ENCODE results near the gene PRKN.

PRKN gene

DNA sequence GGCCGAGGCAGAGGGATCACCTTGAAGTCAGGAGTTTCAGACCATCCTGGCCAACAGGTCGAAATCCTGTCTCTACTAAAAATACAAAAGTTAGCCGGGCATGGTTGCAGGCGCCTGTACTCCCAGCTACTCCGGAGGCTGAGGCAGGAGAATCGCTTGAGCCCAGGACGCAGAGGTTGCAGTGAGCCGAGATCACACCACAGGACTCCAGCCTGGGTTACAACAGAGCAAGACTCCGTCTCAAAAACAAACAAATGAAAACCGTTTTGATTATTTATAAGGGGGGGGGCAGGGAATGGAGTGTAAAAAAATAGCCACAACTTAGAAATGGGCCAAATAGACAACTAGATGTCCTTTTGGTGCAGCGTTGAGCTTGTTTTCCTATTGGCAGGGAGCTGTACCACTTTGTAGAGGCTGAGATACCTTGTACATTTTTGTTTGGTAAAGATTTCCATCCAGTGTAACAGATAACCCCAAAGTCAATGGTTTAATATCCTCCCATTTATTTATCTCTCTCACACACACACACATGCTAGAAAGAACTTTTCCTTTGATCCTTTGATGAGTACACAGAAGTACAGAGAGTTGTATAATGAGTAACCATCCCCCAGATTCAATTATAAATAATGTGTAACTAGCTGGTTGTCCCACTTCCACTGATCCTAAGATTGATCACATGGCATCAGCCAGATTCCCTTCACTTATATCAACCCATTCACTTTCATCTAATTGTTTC, 477.5 kb downstream of the PRKN start:
- H3K4me3 ChIP-seq (replicated peaks; ENCODE audit: low read depth, low read length) = no peak overlapping the region
- no peak for DNase-seq (ENCODE audit: low read depth)
- TF ChIP-seq, protein P1, sequence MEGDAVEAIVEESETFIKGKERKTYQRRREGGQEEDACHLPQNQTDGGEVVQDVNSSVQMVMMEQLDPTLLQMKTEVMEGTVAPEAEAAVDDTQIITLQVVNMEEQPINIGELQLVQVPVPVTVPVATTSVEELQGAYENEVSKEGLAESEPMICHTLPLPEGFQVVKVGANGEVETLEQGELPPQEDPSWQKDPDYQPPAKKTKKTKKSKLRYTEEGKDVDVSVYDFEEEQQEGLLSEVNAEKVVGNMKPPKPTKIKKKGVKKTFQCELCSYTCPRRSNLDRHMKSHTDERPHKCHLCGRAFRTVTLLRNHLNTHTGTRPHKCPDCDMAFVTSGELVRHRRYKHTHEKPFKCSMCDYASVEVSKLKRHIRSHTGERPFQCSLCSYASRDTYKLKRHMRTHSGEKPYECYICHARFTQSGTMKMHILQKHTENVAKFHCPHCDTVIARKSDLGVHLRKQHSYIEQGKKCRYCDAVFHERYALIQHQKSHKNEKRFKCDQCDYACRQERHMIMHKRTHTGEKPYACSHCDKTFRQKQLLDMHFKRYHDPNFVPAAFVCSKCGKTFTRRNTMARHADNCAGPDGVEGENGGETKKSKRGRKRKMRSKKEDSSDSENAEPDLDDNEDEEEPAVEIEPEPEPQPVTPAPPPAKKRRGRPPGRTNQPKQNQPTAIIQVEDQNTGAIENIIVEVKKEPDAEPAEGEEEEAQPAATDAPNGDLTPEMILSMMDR (IDR thresholded peaks at IDR 0.05; ENCODE audit: low read length, missing control alignments) = no peak

GRCh38 chr6:162245830-162246420, 481.6 kb downstream of the PRKN start:
- DNase-seq (ENCODE audit: low read depth) = no peak
- TF ChIP-seq, protein P1 (IDR thresholded peaks at IDR 0.05; ENCODE audit: low read length, missing control alignments) = no peak
- no peak overlapping the region for H3K4me3 ChIP-seq (replicated peaks; ENCODE audit: low read depth, low read length)

DNA sequence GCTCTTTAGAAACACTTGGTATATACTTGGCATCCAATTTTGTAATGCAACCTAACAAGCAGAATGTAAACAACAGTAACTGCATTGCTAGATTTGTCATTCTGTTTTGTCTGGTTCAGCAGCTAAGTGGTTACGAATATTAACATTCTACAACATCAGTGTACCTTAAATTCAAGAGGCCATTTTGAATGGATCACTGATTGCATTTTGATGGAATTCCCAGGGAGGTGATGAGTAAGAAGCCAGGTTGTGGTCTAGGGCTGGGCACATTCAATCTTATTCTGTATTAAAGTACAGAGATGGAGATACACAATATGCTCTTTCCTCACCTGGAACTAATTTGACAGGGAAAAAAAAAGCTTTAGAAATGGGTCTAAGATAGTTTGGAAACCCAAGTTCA, 483.5 kb downstream of the PRKN start:
- TF ChIP-seq, protein P1 (IDR thresholded peaks at IDR 0.05; ENCODE audit: low read length, missing control alignments) = no peak
- no peak overlapping the region for H3K4me3 ChIP-seq (replicated peaks; ENCODE audit: low read depth, low read length)
- DNase-seq (ENCODE audit: low read depth) = no peak

- no peak for DNase-seq (ENCODE audit: low read depth)
- TF ChIP-seq, protein P1 (IDR thresholded peaks at IDR 0.05; ENCODE audit: low read length, missing control alignments) = no peak
Measured at GRCh38 chr6:162242915-162243314, 484.7 kb downstream of the PRKN start.

GRCh38 chr6:162239330-162239729, 488.2 kb downstream of the PRKN start:
- no peak for DNase-seq (ENCODE audit: low read depth)
- TF ChIP-seq, protein P1 (IDR thresholded peaks at IDR 0.05; ENCODE audit: low read length, missing control alignments) = no peak
- H3K4me3 ChIP-seq (replicated peaks; ENCODE audit: low read depth, low read length) = no peak overlapping the region

More at GRCh38 chr6:162242915-162243314, 484.7 kb downstream of the PRKN start:
- H3K4me3 ChIP-seq (replicated peaks; ENCODE audit: low read depth, low read length) = no peak overlapping the region

GRCh38 chr6:162238675-162239074, 488.9 kb downstream of the PRKN start:
- no peak for DNase-seq (ENCODE audit: low read depth)
- H3K4me3 ChIP-seq (replicated peaks; ENCODE audit: low read depth, low read length) = no peak overlapping the region
- TF ChIP-seq, protein P1 (IDR thresholded peaks at IDR 0.05; ENCODE audit: low read length, missing control alignments) = no peak
